ENCODE data around the gene TMEM183A. TPM values are rescaled to one million over a fixed set of nuclear protein-coding genes. Genes with fewer than 3 reads are reported as not detected.

Gene TMEM183A
- polyA plus RNA-seq, 1 donor, result 34.3 TPM

GRCh38 chr1:203045821-203046594 is 38.8 kb downstream of the TMEM183A start:
- DNase-seq (ENCODE audit: low read depth), result no peak

DNA sequence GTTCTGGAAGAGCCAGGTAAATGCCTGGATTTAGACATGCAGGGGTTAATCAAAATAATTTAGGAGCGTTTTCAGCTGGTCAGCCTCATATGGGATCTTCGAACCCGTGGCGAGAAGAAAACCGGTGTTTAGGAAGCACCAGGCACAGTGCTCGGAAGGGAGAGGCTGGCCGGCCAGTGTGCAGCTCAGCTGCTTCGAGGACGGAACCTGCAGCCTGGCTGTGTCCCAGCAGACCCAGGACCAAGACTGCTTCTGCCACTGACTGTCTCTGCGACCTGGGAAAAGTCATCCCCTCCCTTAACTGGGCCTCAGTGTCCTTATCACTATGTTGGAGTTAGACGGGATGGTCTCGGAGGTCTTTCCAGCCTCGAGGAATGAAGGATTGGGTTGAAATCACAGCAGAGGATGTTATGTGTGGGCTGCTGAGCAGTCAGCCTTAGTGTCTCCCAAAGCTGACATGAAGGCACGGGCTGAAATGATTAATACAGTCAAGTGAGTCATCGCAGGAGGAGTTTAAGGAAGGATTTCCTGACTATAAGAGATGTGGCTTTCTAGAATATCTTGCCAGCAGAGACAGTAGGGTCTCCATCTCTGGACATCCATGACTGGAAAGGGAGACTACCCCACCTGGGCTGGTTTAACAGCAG is 39.9 kb downstream of the TMEM183A start:
- no peak for DNase-seq (ENCODE audit: low read depth)

- no peak for DNase-seq (ENCODE audit: low read depth)
These were observed 40.9 kb downstream of the TMEM183A start for GRCh38 chr1:203048086-203048485.

DNA sequence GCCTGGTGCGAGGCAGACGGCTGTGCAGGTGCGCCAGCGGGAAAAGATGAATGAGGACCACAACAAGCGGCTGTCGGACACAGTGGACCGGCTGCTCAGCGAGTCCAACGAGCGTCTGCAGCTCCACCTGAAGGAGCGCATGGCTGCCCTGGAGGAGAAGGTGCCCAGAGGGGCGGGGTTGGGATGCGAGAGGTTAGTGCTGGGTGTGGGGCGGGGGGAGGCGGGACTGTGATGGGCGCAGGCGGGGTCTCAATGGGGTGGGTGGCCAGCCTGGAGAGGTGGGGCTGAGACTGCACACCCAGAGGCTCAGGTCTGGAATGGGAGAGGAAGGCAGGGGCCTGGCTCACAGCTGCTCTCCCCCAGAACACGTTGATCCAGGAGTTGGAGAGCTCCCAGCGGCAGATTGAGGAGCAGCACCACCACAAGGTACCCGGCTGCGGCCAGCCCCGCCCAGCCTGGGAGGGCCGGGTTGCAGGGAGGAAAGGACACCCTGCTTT is 41.4 kb downstream of the TMEM183A start:
- DNase-seq (ENCODE audit: low read depth), result no peak

GRCh38 chr1:203049077-203049476 is 41.9 kb downstream of the TMEM183A start:
- no peak for DNase-seq (ENCODE audit: low read depth)

DNA sequence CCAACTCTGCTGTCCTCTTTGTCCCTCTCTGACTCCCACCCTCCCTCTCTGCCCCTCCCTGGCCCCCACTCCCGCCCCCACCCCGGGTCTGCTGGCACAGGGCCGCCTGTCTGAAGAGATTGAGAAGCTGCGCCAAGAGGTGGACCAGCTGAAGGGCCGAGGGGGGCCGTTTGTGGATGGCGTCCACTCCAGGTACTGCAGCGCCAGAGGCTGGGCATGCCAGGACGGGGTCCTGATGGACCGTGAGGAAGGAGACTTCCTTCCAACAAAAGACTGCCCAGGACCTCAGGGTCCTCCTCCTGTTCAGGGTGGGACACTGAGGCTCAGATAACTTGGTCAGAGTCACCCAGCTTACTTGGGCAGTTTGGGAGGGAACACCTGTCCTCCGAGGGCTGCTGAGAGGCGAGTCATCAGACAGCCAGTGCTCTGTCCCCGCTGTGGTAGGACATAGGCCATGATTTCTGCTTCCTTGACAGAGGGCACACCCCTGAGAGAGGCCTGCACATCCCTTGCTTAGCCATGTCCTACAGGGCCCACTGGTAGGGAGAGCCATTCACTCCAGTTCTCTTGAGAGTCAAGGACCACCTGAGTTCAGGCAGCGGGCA is 42.5 kb downstream of the TMEM183A start:
- no peak for DNase-seq (ENCODE audit: low read depth)

- no peak for DNase-seq (ENCODE audit: low read depth)
These were observed 43.7 kb downstream of the TMEM183A start for GRCh38 chr1:203050826-203051225.

DNA sequence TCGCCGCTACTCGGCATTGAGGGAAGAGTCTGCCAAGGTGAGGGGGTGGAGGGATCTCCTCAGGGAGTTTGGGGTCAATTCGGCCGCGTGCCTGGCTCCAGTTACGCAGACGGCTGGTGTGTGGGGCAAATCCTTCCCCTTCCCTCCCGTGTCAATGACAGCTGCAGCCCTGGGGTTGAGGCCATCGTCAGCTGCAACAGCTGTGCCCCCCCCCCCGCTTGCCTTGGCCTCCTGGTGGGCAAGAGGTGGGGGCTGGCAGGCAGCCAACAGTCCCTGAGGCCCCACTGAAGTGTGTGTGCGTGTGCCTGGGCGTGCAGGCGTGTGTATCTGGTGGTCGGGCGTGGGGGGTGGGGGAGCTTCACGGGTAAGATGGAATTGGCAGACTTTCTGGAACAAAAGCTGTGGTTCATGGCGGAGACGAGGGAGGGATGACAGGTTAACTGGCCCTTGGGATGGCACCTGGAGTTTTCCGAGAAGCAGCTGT is 44.7 kb downstream of the TMEM183A start:
- DNase-seq (ENCODE audit: low read depth), result no peak

GRCh38 chr1:203052601-203053000 is 45.4 kb downstream of the TMEM183A start:
- no peak for DNase-seq (ENCODE audit: low read depth)

GRCh38 chr1:203054184-203054583 is 47.0 kb downstream of the TMEM183A start:
- no peak for DNase-seq (ENCODE audit: low read depth)

GRCh38 chr1:203054642-203055041 is 47.5 kb downstream of the TMEM183A start:
- DNase-seq (ENCODE audit: low read depth), result no peak

DNA sequence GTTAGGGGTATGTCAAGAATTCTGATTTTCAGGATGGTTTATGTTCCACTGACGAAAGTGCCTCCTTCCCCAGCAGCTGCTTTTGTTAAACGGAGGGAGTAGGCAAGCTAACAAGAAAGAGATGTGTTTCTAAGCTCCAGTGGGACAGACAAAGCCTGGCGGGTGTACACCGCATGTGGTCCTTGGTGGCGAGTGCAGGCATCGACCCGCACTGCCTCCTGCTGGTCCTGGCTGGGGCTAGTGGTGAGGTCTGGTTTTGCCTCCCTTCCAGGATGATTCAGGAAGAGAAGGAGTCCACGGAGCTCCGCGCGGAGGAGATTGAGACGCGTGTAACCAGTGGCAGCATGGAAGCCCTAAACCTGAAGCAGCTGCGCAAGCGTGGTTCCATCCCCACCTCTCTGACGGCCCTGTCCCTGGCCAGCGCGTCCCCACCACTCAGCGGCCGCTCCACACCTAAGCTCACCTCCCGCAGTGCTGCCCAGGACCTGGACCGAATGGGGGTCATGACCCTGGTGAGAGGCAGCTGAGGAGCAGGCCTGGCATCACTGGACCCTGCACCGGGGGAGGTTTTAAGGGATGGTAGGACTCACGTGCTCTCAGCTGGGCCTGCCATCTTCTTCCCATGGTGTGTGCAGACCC is 48.1 kb downstream of the TMEM183A start:
- DNase-seq (ENCODE audit: low read depth), result no peak

- DNase-seq (ENCODE audit: low read depth), result no peak
These were observed 48.8 kb downstream of the TMEM183A start for GRCh38 chr1:203056012-203056411.

- DNase-seq (ENCODE audit: low read depth), result no peak
These were observed 49.3 kb downstream of the TMEM183A start for GRCh38 chr1:203056516-203056915.

DNA sequence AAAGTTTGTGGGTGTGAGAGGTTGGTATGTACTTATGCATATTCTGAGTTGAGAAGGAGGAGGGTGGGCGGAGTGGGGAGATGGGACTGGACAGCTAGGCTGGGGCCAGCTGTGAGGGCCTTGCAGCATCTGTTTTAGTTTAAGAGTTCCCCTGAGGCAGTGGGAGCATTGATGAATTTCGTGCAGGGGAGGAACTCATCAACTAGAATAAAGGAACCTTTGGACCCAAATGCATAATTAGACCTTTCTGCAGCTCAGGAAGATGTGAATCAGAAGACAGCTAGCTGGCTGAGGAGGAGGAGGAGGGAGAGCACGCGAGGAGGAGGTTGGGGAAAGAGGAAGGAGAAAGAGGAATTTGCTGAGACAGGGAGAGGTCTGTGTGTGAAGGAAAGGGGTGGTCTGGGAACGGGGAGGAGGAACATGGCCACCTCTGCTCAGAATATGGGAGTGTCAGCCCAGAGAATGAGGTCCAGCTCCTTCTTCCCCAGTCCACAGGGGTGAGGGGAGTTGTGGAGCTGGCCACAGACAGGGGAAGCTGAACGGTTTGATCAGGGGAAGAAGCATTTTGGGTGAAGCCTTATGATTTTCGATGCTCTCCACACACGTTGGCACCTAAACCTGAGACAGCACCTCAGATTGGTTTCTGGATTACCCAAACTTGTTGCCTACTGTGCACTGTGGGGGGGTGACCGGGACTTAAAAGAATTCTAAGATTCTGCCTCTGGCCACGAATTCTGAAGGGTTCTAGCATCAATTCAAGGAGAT is 50.9 kb downstream of the TMEM183A start:
- DNase-seq (ENCODE audit: low read depth), result no peak

GRCh38 chr1:203058676-203058935 is 51.4 kb downstream of the TMEM183A start:
- DNase-seq (ENCODE audit: low read depth), result no peak

- no peak for DNase-seq (ENCODE audit: low read depth)
These were observed 52.3 kb downstream of the TMEM183A start for GRCh38 chr1:203059485-203059884.

DNA sequence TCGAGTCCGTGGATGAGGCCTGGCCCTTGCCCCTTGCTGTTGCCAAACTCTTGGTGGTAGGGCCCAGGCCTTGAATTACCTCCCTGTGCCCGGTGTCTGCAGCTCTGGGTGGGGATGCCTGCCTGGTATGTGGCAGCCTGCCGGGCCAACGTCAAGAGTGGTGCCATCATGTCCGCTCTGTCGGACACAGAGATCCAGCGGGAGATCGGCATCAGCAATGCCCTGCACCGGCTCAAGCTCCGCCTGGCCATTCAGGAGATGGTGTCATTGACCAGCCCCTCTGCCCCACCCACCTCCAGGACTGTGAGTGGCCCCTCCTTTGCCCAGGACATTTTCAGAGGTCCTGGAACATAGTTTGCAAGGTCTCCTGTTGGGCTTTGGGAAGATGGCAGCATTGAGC is 52.9 kb downstream of the TMEM183A start:
- DNase-seq (ENCODE audit: low read depth), result no peak

GRCh38 chr1:203063287-203063686 is 56.1 kb downstream of the TMEM183A start:
- no peak for DNase-seq (ENCODE audit: low read depth)

DNA sequence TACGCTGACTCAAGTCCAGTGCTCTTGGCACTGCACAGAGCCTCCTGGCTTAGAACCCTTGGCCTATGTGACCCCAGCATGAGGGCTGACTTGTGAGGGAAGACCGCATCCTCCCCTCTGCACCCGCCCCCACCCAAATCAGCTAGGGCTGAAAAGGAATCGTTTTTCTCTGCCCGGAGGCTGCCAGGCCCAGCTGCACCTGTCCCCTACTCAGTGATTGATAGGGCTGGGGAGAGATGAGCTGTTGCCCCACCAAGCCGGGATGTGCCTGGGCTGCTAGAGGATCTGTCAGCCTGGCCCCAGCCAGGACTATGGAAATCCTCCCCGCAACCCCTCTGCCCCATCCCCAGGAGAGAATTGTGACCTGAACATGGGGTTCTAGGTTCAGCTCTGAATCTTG is 58.0 kb downstream of the TMEM183A start:
- DNase-seq (ENCODE audit: low read depth), result no peak

DNA sequence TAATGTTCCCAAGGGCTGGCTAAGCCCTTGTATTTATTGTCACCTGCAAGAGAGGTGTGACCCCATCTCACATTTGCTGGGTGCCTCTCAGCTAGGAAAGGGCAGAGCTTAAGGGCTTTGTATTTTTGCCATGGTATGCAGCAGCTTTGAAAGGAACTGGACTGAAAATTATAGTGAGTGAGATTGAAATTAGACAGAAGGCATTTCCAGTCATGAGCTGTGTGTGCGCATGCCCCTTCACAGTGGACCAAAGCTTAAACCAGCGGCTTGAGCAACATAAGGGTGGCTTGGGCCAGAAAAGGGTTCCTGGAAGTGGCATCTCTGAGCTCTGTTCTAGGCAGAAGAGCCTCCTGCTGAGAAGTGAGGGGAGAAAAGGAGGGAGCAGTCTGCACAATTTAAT is 58.8 kb downstream of the TMEM183A start:
- DNase-seq (ENCODE audit: low read depth), result no peak

- no peak for DNase-seq (ENCODE audit: low read depth)
These were observed 59.8 kb downstream of the TMEM183A start for GRCh38 chr1:203066965-203067364.
